ENCODE measurements around the gene FAM177B.
"Not testable (repeated sequence)": the region's sequence is repeated elsewhere in the genome, so short reads cannot be mapped to it uniquely, and the experiment has no call there.

FAM177B gene

DNA sequence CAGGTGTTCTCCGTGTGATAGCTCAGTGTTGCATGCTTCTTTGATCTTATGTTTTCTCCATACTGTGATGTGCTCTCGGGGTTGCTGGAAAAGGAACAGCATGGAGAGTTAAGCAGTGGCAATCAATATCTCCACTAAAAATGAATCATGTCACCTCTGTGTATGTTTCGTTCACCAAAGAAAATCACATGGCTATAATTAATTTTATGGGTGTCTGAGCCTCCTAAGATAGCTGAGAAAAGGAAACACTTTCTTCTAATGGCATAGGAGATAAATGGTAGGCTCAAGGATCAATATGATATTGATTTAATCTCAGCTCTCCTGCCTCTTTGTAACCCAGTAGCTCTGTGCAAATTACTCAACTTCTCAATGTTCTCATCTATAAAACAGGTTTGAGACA is 14.3 kb downstream of the FAM177B start:
- H3K36me3 ChIP-seq (ENCODE audit: insufficient read depth, low read length), result no peaks in the 10 kb centered on the region
- no peak overlapping the region for H3K27ac ChIP-seq
- no peak for DNase-seq (ENCODE audit: low read depth, low spot score)
- no peak for TF ChIP-seq EZH2 (IDR thresholded peaks at IDR 0.05)
- no peak for TF ChIP-seq POLR2AphosphoS5 (IDR thresholded peaks at IDR 0.05; ENCODE audit: borderline replicate concordance, low read depth, low read length)
- TF ChIP-seq FOXP2 (optimal IDR thresholded peaks at IDR 0.05; ENCODE audit: control extremely low read depth, extremely low read length, insufficient read depth), result no peak
- no peak overlapping the region for H3K4me3 ChIP-seq
- H3K9ac ChIP-seq (ENCODE audit: insufficient read length), result no peak overlapping the region
- no peaks in the 10 kb centered on the region for H3K9me3 ChIP-seq (ENCODE audit: low read depth, low read length)

DNA sequence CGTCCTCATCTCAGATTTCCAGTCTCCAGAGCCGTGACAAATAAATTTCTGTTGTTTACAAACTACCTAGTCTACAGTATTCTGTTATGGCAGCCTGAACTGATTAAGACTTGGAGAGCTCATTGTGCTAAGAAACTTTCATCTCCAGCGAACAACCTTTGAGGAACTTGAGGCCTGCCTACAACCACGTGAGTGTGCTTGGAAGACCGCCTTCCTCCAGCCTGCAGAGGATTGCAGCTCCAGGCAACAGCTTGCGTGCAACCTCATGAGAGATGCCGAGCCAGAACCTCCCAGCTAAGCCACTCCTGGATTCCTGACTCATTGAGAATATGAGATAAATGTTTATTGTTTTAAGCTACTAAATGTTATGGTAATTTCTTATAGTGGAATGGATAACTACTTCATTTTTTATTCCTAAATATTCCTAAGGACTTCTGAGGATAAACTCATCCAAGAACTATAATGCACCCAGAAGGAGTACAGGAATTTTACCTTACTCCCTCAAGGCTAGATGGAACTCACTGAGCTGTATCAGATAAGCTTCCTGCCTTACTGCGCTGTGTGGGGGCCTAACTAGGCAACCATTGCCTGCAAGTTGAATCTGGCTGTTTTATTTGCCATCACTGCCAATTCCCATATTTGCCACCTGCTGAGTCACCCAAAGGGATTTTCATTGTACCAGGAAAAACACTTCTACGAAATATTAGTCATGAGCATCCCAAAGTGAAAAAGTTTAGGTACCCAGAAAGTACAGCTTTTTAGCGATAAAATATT is 17.6 kb downstream of the FAM177B start:
- Histone ChIP-seq H3K27ac (no peak overlapping the region), H3K9ac (ENCODE audit: insufficient read length) (no peak overlapping the region), H3K4me3 (no peak overlapping the region), H3K9me3 (ENCODE audit: low read depth, low read length) (no peaks in the 10 kb centered on the region), H3K36me3 (ENCODE audit: insufficient read depth, low read length) (no peaks in the 10 kb centered on the region)
- no peak for DNase-seq (ENCODE audit: low read depth, low spot score)
- TF ChIP-seq EZH2 (IDR thresholded peaks at IDR 0.05) (no peak), FOXP2 (optimal IDR thresholded peaks at IDR 0.05; ENCODE audit: control extremely low read depth, extremely low read length, insufficient read depth) (no peak), POLR2AphosphoS5 (IDR thresholded peaks at IDR 0.05; ENCODE audit: borderline replicate concordance, low read depth, low read length) (no peak)

DNA sequence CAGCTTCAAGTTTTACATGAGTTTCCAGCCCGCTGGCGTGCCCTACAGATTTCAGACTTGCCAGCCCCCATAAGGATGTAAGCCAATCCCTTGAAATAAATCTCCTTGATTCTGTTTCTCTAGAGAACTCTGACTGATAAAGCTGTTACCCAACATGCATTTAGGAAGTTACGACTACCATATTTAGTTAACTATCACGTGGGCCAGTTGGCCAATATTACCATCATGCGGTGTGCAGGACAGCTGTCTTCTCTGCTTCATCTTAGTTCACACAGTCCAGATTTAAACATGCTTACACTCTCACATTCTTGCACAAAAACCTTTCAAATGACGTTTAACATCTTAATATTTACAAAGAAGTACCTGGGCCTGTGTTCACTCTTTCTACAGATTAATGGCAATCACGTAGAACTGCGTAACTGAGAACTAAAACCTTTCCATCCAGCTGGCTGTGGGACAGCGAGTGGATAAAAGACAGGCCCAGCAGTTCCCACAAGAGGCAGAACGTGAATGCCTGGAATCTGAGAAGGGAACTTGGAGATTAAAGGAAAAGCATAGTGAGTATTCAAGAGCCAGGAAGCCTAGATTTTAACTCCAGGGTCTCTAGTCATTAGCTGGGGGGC is 20.8 kb downstream of the FAM177B start:
- H3K9me3 ChIP-seq (ENCODE audit: low read depth, low read length), result no peaks in the 10 kb centered on the region
- H3K9ac ChIP-seq (ENCODE audit: insufficient read length), result no peak overlapping the region
- no peak overlapping the region for H3K4me3 ChIP-seq
- no peaks in the 10 kb centered on the region for H3K36me3 ChIP-seq (ENCODE audit: insufficient read depth, low read length)
- TF ChIP-seq EZH2 (IDR thresholded peaks at IDR 0.05) (no peak), FOXP2 (optimal IDR thresholded peaks at IDR 0.05; ENCODE audit: control extremely low read depth, extremely low read length, insufficient read depth) (no peak), POLR2AphosphoS5 (IDR thresholded peaks at IDR 0.05; ENCODE audit: borderline replicate concordance, low read depth, low read length) (no peak)
- no peak overlapping the region for H3K27ac ChIP-seq
- no peak for DNase-seq (ENCODE audit: low read depth, low spot score)

DNA sequence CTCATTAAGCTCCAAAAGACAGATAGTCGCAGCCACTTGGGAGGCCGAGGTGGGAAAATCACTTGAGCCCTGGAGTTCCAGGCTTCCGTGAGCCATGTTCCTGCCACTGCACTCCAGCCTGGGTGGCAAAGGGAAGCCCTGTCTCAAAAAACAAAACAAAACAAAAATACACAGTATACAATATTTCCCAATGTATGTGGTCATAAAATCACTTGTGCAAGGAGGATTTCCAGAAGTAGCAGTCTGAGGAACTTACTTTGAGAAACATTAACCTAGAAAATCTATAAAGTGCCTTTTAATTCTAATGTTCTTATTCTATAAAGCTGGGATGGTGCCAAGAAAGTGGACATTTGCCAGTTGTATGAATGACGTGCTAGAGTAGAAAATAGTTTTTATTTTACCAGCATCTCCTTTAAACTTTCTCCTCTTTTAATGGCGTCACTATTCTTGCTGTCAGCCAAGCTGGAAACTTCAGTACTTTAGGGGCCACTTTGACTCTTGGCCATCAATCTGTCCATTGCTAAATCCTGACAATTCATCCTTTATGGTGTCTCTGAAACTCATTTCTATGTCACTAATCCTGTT is 22.5 kb downstream of the FAM177B start:
- Histone ChIP-seq H3K9ac (ENCODE audit: insufficient read length) (no peak overlapping the region), H3K27ac (no peak overlapping the region), H3K9me3 (ENCODE audit: low read depth, low read length) (no peaks in the 10 kb centered on the region), H3K4me3 (no peak overlapping the region), H3K36me3 (ENCODE audit: insufficient read depth, low read length) (no peaks in the 10 kb centered on the region)
- no peak for DNase-seq (ENCODE audit: low read depth, low spot score)
- TF ChIP-seq EZH2 (IDR thresholded peaks at IDR 0.05), result no peak

GRCh38 chr1:222761083-222761482 is 24.1 kb downstream of the FAM177B start:
- DNase-seq (ENCODE audit: low read depth, low spot score), result no peak
- H3K9me3 ChIP-seq (ENCODE audit: low read depth, low read length), result no peaks in the 10 kb centered on the region
- H3K36me3 ChIP-seq (ENCODE audit: insufficient read depth, low read length), result no peaks in the 10 kb centered on the region
- H3K27ac ChIP-seq, result no peak overlapping the region
- no peak overlapping the region for H3K4me3 ChIP-seq
- no peak for TF ChIP-seq POLR2AphosphoS5 (IDR thresholded peaks at IDR 0.05; ENCODE audit: borderline replicate concordance, low read depth, low read length)
- TF ChIP-seq FOXP2 (optimal IDR thresholded peaks at IDR 0.05; ENCODE audit: control extremely low read depth, extremely low read length, insufficient read depth), result no peak
- no peak for TF ChIP-seq EZH2 (IDR thresholded peaks at IDR 0.05)
- H3K9ac ChIP-seq (ENCODE audit: insufficient read length), result no peak overlapping the region

GRCh38 chr1:222762178-222762577 is 25.2 kb downstream of the FAM177B start:
- not testable (repeated sequence) for DNase-seq (ENCODE audit: low read depth, low spot score); H3K27ac ChIP-seq; H3K9ac ChIP-seq (ENCODE audit: insufficient read length); H3K36me3 ChIP-seq (ENCODE audit: insufficient read depth, low read length); H3K9me3 ChIP-seq (ENCODE audit: low read depth, low read length); H3K4me3 ChIP-seq

- no peak for DNase-seq (ENCODE audit: low read depth, low spot score)
- no peak overlapping the region for H3K9ac ChIP-seq (ENCODE audit: insufficient read length)
- no peak overlapping the region for H3K27ac ChIP-seq
- H3K4me3 ChIP-seq, result no peak overlapping the region
- peaks cover 7% of the 10 kb centered on the region; the same call in 1 of the 2 replicates for H3K9me3 ChIP-seq (ENCODE audit: low read depth, low read length)
- H3K36me3 ChIP-seq (ENCODE audit: insufficient read depth, low read length), result no peaks in the 10 kb centered on the region
- TF ChIP-seq EZH2 (IDR thresholded peaks at IDR 0.05) (no peak), POLR2AphosphoS5 (IDR thresholded peaks at IDR 0.05; ENCODE audit: borderline replicate concordance, low read depth, low read length) (no peak), FOXP2 (optimal IDR thresholded peaks at IDR 0.05; ENCODE audit: control extremely low read depth, extremely low read length, insufficient read depth) (no peak)
Measured at GRCh38 chr1:222767152-222767571, 30.2 kb downstream of the FAM177B start.

DNA sequence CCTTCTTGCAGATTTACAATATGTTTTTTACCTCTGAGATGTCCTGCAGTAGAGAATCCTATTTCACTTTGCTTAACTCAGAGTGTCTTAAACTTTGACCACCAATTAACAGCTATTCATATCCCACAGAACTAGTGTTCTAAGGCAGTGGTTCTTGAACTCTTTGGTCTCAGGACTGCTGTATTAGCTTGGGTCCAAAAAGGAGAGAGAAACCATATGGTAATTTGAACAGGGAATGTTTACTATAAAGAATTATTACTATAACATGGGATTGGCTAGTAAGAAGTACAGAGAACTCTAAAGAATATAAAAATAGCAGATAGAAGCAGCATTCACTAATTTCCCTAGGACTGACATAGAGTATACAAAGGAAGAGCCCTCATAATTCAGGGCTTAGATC is 31.6 kb downstream of the FAM177B start:
- no peak overlapping the region for H3K4me3 ChIP-seq
- no peak for DNase-seq (ENCODE audit: low read depth, low spot score)
- peaks cover 7% of the 10 kb centered on the region; the same call in 1 of the 2 replicates for H3K9me3 ChIP-seq (ENCODE audit: low read depth, low read length)
- no peak for TF ChIP-seq FOXP2 (optimal IDR thresholded peaks at IDR 0.05; ENCODE audit: control extremely low read depth, extremely low read length, insufficient read depth)
- no peak for TF ChIP-seq POLR2AphosphoS5 (IDR thresholded peaks at IDR 0.05; ENCODE audit: borderline replicate concordance, low read depth, low read length)
- TF ChIP-seq EZH2 (IDR thresholded peaks at IDR 0.05), result no peak
- H3K27ac ChIP-seq, result no peak overlapping the region
- no peak overlapping the region for H3K9ac ChIP-seq (ENCODE audit: insufficient read length)
- no peaks in the 10 kb centered on the region for H3K36me3 ChIP-seq (ENCODE audit: insufficient read depth, low read length)
